ENCODE results near the gene ZPBP2. TPM values are rescaled to one million over a fixed set of nuclear protein-coding genes. Genes with fewer than 3 reads are reported as not detected.

Gene ZPBP2
- total RNA-seq, 2 donors from 2014 or later, result 0.53 to 0.67 TPM

DNA sequence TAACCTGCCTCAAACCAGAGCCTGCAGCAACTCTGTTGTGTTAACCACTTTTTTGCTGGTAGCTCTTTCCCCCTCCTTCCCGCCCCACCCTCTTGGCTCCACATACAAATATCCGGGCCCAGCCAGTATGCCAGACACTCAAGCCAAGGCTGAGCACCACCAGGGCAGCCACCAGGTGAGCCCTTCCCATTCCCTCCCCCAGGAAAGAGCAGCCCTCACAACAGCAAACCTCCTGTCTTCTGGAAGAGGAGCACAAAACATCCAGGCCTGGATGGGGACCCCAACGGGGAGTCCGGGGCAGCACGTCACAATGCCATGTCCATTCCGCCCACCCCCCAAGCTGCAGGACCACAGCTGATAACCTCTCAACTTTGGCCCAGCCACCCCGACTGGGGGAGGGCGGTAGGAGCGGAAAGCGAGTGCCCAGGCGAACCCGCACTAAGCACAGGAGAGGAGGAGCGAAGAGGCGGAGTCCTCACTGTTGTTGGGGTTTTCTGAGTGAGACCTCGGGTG lies 58.6 kb downstream of the ZPBP2 start:
- peak overlapping the region; percentile 89 for H3K4me3 Mint-ChIP-seq
- no peaks in the 10 kb centered on the region for H3K27me3 Mint-ChIP-seq
- H3K36me3 Mint-ChIP-seq (ENCODE audit: low read depth), result peaks cover 34% of the 10 kb centered on the region
- no peaks in the 10 kb centered on the region for H3K9me3 Mint-ChIP-seq
- H3K4me1 Mint-ChIP-seq, result peaks cover 32% of the 10 kb centered on the region
- ATAC-seq (replicated peaks), result peak; percentile 58
- peak overlapping the region; percentile 92 for H3K27ac Mint-ChIP-seq

Other genes with a start within 250 kb of the ZPBP2 start
- gene PPP1R1B, start 241.2 kb upstream of the ZPBP2 start, total RNA-seq, result not detected
- 10 to 100 TPM; 59.8 to 76.0 TPM for gene STARD3, start 231.1 kb upstream of the ZPBP2 start, total RNA-seq
- gene TCAP, start 202.9 kb upstream of the ZPBP2 start, total RNA-seq, result 1 to 10 TPM; 2.0 to 2.5 TPM
- not detected for gene PNMT, start 199.7 kb upstream of the ZPBP2 start, total RNA-seq
- gene PGAP3, start 180.1 kb upstream of the ZPBP2 start, total RNA-seq, result 10 to 100 TPM in 1 of 2 donors, 1 to 10 TPM in 1; 5.9 to 14.8 TPM
- 1 to 10 TPM; 3.4 to 5.9 TPM for gene ERBB2, start 168.1 kb upstream of the ZPBP2 start, total RNA-seq
- 10 to 100 TPM; 24.6 to 45.2 TPM for gene MIEN1, start 137.7 kb upstream of the ZPBP2 start, total RNA-seq
- gene GRB7, start 130.3 kb upstream of the ZPBP2 start, total RNA-seq, result under 1 TPM in 1 of 2 donors, not detected in 1; 0.40 TPM
- gene IKZF3, start 3.9 kb upstream of the ZPBP2 start, total RNA-seq, result 100 to 1,000 TPM in 1 of 2 donors, 10 to 100 TPM in 1; 55.0 to 119 TPM
- 10 to 100 TPM; 28.9 to 37.6 TPM for gene GSDMB, start 50.4 kb downstream of the ZPBP2 start, total RNA-seq
- 10 to 100 TPM; 66.8 to 70.3 TPM for gene ORMDL3, start 59.4 kb downstream of the ZPBP2 start, total RNA-seq
- gene LRRC3C, start 59.5 kb downstream of the ZPBP2 start, total RNA-seq, result not detected
- 1 to 10 TPM in 1 of 2 donors, under 1 TPM in 1; 0.63 to 1.1 TPM for gene GSDMA, start 94.8 kb downstream of the ZPBP2 start, total RNA-seq
- gene PSMD3, start 112.6 kb downstream of the ZPBP2 start, total RNA-seq, result 100 to 1,000 TPM in 1 of 2 donors, 10 to 100 TPM in 1; 97.6 to 159 TPM
- not detected for gene CSF3, start 147.2 kb downstream of the ZPBP2 start, total RNA-seq
- gene MED24, start 186.2 kb downstream of the ZPBP2 start, total RNA-seq, result 100 to 1,000 TPM in 1 of 2 donors, 10 to 100 TPM in 1; 83.5 to 140 TPM
- gene THRA, start 194.8 kb downstream of the ZPBP2 start, total RNA-seq, result 10 to 100 TPM; 10.3 to 14.4 TPM
- gene NR1D1, start 232.4 kb downstream of the ZPBP2 start, total RNA-seq, result 10 to 100 TPM; 12.2 to 21.8 TPM

All from activated T-helper 17 cell treated with anti-CD3 and anti-CD28 coated beads, Interleukin-2, amount 50 U/mL, for 72 hours (primary cell).